Germinal center (tissue), 1 donor: ENCODE data around the gene COX7A2L.
"Not testable (repeated sequence)": the region's sequence is repeated elsewhere in the genome, so short reads cannot be mapped to it uniquely, and the experiment has no call there.

Experiments used
- DNase-seq: peaks from one replicate; pipeline ENCODE4 v3.0.0; 2012; ENCODE audit warnings: mixed read lengths, low spot score

COX7A2L gene

GRCh38 chr2:42367835-42368234 is 6.8 kb upstream of the COX7A2L start:
- DNase-seq: no peak

- DNase-seq: no peak
Measured at GRCh38 chr2:42366411-42366810, 5.4 kb upstream of the COX7A2L start.

- no peak for DNase-seq
Measured at GRCh38 chr2:42364658-42365057, 3.6 kb upstream of the COX7A2L start.

- DNase-seq: no peak
Measured at GRCh38 chr2:42363413-42363812, 2.4 kb upstream of the COX7A2L start.

- peak; percentile 8 for DNase-seq
Measured at GRCh38 chr2:42361728-42362283, 789 bp upstream of the COX7A2L start.

- peak; percentile 9 for DNase-seq
Measured at GRCh38 chr2:42360493-42360889, 526 bp downstream of the COX7A2L start.

GRCh38 chr2:42359965-42360483 is 993 bp downstream of the COX7A2L start:
- peak; percentile 22 for DNase-seq

GRCh38 chr2:42359304-42359964 is 1.6 kb downstream of the COX7A2L start:
- no peak for DNase-seq

- DNase-seq: no peak
Measured at GRCh38 chr2:42353792-42354429, 7.1 kb downstream of the COX7A2L start.

GRCh38 chr2:42351864-42352263 is 9.2 kb downstream of the COX7A2L start:
- no peak for DNase-seq

- no peak for DNase-seq
Measured at GRCh38 chr2:42350434-42351063, 10.5 kb downstream of the COX7A2L start.

- no peak for DNase-seq
Measured at GRCh38 chr2:42348113-42348805, 12.8 kb downstream of the COX7A2L start.

GRCh38 chr2:42347518-42347917 is 13.5 kb downstream of the COX7A2L start:
- DNase-seq: not testable (repeated sequence)

- not testable (repeated sequence) for DNase-seq
Measured at GRCh38 chr2:42346856-42347255, 14.2 kb downstream of the COX7A2L start.

GRCh38 chr2:42345986-42346385 is 15.0 kb downstream of the COX7A2L start:
- DNase-seq: no peak

- DNase-seq: no peak
Measured at GRCh38 chr2:42342795-42343241, 18.2 kb downstream of the COX7A2L start.

- DNase-seq: no peak
Measured at GRCh38 chr2:42342061-42342794, 18.8 kb downstream of the COX7A2L start.

GRCh38 chr2:42340938-42341636 is 19.9 kb downstream of the COX7A2L start:
- no peak for DNase-seq

GRCh38 chr2:42340045-42340937 is 20.7 kb downstream of the COX7A2L start:
- DNase-seq: no peak
